ENCODE results near the gene CBR1.
A peak's percentile ranks its signal among the peaks of the same experiment; 100 is the strongest.
"Not testable (repeated sequence)": the region's sequence is repeated elsewhere in the genome, so short reads cannot be mapped to it uniquely, and the experiment has no call there.

The CBR1 gene

DNA sequence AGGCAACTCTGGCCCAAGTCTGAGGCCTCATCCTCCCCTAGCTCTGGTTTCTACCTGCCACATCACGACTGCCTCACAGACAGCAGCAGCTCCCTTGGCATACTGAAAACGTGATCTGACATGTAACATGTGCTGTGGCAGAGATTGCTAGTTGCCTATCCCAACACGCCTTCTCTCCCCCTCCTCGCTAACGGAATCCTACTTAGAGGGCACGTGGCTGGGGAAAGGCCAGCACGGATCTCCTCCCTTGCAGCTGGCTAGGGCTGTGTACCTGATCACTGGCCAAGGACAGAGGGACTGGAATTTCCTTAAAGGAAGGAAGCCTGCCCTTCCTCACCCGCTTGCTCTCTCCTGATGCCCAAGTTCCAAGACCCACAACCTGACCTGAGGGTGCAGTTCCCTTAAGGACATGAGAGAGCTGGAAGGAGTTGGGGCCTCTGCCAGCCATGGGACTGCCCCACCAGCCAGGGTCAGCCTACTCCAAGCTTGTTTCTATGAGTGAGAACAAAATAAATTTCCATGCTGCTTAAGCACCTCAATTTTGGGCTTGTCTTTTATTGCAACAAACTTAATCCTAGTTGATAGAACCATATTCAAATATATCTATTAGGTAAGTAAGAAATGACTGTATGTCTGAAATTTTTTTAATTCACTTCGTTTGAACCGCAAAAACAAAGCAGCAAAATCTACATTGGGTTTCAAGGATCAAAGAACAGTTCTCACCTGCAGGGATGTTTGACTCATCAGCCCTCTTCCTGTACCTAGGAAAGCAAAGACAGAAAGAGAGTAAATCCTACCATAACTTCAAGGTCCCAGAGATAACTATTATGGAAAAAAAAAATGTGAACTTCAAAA, 16.7 kb upstream of the CBR1 start:
- no peak for DNase-seq

DNA sequence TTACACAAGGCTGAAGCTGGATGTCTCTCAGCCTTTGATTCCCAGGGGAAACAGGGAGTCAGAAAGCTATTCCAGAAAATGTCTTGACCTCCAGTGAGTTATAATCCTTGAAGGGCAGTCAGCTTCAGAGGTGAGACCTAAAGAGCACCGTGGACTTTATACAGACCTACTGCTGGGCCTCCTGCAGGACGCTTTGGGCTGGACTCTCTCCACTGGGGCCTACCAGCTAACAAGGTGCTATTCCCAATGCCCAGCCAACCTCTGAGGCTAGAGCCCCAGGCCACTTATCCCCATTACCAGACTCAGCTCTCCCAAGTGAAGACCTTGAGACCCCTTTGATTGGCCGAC, 16.1 kb upstream of the CBR1 start:
- DNase-seq: no peak

DNA sequence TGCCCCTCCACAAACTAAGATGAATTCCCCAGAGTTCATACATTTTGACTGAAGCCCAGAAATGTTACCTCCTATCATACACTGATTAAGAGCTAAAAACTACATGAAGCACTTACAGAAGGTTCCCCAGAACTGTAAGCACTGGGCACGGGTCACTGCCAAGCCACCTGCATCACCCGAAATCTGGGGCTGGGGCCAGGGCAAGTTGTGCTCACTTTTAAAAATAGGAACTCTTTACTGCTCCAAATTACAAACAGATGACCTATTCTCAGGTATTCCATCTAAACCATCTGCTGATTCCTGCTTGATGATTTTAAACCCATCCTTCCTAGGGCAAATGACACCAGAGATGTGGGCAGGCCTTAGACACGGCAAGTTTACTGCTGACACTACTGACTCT, 14.3 kb upstream of the CBR1 start:
- DNase-seq: no peak

DNA sequence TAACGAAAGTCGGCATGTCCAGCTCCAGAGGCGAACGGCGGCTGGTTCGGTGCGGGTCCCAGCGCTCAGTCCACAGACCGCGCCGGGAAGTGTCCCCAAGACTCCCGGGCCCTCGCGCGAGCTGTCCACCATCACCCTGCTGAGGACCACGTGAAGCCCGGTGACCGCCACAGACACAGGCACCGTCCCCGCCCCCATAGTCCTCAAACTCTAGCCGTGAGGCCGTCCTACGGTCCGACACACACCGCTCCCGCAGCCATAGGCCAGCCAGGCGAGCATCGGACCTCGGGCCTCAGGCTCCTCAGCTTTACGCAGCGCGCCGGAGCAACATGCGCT, 10.0 kb upstream of the CBR1 start:
- no peak for DNase-seq

DNA sequence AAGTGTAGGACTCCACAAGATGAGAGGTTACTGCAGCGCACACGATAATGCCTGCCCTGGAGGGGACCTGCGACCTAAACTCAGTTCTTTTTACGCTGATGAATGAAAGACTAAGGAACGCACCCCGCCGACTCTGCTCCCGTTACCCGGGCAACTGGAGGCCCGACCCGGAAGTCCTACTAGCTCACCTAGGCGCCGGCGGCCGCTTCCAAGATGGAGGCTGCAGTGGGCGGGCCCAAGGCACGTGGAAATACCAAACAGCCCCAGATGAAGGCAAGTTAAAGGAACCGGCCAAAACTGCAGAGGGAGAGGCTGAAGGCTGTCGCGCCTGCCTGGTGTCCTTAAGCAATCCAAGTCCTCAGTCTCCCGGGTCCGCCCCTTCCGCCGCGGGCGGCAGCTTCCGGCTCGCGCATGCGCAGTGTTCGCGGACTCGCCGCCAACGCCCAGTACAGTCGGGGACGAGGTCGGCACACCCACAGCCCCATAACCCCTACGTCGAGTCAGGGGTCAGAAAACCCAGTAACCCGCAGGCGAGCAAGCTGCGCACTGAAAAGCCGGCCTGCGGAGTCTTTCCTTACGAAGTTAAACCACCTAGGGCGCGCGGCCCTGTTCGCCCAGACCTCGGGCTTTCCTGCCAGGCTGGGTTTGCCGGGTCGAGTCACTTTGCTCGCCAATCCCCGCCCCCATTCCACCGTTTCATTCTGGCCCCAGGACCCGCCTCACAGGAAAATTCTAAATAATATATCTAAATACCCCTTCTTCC, 9.5 kb upstream of the CBR1 start, which contains the start of gene SETD4:
Gene SETD4 (minus strand): TSS at position 368 of the 763 bp plus-strand sequence. CDS start 1,638 bp downstream, outside the sequence.
- peak; percentile 95 for DNase-seq

DNA sequence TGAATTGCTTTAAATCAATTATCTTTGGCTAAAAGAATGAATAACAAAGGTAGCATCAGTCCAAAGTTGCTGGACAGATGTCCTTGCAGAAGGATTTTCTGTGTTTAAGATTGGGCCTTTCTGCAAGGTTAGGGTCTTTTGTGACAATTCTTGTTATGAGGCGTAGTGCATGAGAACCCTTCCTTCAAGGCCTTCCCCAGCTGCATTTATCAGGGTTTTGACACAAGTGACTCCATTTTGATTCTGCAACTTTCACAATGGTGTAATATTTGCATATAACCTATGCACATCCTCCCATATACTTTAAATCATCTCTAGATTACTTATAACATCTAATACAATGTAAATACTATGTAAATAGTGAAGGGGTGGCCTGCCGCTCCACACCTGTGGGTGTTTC, 8.4 kb upstream of the CBR1 start:
- DNase-seq: no peak

DNA sequence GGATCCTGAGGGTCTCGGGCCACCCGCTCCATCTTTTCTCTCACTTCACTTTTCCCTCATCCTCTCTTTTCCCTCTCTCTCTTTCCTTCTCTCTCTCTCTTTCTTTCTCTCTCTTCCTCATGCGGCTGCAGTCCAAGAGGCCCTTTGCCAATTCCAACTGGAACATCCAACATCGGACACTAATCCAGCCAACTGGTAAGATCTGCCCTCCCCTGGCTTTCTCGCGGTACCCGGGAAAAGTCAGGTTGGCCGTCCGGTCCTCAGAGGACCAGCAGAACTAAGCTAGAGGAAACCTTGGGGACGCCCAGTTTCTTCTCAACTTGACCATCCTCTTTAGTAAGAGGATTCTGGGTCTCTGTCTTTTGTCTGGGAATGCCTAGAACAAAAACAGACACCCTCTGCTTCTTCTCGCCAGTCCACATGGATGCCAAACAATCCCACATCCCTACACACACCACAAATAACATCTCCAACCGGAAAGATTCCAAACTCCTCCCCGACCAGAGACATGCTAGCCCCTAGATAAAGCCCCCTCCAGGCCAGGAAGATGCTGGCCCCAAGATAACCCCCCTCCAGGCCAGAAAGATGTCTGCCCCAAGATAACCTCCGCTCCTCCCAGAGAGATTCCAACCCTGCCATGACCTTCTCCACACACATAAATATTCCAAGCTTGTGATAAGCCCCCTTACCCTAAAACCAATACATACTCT, 6.3 kb upstream of the CBR1 start:
- no peak for DNase-seq

DNA sequence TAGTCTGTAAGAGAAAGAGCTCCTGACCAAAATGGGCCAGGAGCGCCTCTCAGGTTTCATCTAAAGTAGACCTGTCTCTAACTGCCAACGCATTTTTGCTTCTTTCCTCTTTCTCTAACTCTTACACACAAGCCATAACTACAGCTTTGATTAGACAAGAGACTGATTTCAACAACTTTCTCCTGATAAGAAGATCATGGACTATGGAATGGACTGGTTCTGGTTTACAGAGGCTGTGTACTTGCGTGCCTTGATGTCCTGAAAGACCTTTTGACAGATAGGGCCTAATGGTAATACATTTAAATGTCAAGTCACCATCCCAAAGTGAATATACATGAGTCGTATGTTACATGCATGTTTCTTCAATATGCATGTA, 5.8 kb upstream of the CBR1 start:
- DNase-seq: no peak

DNA sequence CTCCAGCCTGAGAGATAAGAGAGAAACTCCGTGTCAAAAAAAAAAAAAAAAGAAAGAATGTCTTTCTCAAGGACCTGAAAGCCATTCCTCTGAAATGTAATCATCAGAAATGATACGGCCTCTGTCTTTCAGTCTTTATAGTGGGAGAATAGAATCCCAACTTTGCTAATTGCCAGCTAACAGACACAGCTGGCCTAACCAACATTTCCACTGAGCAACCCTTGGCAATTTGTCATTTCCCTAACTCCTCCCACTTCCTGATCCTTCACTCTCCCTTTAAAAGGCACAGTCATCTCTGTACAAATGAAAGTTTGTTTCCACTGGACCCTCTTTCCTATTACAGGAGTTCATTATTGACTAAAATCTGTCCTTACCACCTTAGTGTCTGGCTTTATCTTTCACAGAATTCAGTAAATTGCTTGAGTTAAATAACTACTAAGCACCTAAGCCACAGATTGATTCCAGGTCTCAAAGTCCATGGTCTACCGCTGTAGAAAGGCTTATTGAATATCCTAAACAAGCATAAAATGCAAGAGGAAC, 4.3 kb upstream of the CBR1 start:
- peak; percentile 54 for DNase-seq

DNA sequence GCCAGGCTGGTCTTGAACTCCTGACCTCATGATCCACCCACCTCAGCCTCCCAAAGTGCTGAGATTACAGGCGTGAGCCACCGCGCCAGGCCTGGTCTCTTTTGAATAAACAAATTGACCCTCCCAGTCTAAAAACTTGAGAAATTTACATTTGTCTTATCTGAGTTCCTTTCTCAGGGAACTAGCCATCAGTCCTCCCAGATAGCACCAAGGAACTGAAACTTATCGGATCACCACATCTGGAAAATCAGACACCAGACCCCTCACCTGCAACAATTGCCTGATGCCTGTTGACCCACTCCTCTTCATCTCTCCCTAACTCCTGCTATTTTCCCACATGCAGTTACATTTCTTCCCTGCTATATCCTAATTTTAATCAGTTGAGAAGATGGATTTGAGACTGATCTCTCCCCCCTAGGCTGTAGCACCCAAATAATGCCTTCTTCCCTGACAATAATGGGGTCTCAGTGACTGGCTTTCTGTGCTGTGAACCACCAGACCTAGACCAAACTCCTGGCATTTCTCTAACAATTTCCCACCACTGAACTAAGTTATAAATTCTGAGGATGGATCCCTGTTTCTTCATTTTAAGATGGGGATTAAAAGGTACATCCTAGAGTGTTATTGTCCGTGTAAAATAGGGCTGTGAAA, 951 bp upstream of the CBR1 start:
- no peak for DNase-seq

DNA sequence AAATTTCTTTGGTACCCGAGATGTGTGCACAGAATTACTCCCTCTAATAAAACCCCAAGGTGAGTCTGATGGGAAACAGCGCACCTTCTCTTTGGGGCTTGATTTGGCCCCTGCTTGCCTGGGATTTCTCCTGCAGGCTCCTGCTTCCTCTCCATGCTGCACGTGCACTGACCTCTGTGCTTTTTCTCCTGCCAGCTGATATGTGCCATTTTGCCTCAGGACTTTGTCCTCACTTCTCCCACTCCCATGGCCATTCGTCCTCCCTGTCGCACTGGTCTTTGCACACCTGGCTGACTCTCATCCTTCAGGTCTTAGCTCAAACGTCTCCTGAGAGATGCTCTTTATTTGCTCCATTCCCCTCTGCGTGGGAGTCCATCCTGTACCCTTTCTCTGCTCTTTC, 1.2 kb downstream of the CBR1 start:
- DNase-seq: no peak

DNA sequence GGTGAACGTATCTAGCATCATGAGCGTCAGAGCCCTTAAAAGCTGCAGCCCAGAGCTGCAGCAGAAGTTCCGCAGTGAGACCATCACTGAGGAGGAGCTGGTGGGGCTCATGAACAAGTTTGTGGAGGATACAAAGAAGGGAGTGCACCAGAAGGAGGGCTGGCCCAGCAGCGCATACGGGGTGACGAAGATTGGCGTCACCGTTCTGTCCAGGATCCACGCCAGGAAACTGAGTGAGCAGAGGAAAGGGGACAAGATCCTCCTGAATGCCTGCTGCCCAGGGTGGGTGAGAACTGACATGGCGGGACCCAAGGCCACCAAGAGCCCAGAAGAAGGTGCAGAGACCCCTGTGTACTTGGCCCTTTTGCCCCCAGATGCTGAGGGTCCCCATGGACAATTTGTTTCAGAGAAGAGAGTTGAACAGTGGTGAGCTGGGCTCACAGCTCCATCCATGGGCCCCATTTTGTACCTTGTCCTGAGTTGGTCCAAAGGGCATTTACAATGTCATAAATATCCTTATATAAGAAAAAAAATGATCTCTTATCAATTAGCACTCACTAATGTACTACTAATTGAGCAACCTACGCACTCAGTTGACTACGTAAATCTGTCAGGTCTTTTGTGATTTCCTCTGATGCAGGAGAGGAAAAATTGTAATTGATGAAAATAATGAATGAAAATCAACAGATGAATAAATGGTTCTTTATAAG, 2.8 kb downstream of the CBR1 start:
- DNase-seq: no peak

DNA sequence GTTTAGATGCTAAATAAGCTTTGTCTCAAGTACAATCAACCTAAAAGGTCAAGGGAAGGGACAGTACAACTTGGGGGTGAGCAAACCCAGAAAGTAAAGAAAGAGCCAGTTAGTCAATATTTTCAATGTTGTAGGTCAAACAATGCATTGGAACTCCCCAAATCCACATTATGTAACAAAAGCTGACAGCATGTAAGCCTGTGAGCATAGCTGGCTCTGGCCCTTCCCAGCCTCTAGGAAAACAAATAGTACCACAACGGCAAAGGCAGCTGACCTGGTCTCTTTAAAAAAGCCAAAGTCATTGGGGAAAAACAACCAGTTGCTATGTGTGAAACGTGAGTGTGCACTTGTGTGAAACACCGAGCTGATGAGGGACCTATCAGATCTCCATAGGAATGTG, 3.4 kb downstream of the CBR1 start:
- no peak for DNase-seq

DNA sequence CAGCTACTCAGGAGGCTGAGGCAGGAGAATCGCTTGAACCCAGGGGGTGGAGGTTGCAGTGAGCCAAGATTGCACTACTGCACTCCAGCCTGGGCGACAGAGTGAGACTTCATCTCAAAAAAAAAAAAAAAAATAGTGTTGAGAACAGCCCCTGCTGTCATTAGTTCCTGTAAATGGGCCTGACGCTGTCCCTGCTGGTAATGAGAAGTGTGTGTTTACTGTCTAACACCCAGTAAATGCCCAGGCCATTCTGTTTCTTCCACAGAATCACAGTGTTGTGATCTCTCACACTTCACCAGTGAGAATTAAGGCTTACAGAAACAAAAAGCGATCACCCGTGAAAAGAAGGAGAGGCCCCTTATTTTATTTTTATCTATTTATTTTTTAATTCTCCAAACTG, 4.1 kb downstream of the CBR1 start:
- DNase-seq: not testable (repeated sequence)

DNA sequence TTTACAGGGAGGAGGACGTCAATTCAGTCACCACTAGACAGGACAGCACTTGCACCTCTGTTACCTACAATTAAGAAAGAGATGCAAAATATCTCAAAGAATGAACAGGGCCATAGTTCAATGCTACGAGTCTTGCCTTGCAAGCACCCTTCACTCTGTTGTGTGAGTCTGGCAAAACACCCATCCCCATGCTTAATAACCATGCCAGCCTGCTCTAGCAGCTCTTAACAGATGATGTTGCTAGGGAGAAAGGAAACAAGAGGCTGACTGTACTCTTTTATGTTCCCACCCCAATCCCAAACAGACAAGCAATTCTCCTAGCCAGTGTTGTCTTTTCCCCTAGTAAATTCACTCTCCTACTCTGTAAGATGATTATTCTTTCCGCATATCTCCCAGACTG, 5.3 kb downstream of the CBR1 start:
- no peak for DNase-seq

DNA sequence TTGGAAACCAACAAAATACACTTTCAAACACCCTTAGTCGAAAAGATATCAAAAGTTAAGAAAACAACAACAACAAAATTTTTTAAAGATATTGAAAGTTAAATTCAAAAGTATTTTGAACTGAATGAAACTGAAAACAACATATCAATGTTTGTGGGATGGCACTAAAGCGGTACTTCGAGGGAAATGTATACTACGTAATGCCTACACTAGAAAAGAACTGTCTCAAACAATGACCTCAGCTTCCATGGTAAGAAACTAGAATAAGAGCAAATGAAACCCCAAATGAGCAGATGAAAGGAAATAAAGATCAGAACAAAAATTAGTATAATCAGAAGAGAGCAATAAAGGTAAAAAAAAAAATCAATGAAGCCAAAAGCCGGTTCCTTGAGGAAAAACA, 6.1 kb downstream of the CBR1 start:
- no peak for DNase-seq

DNA sequence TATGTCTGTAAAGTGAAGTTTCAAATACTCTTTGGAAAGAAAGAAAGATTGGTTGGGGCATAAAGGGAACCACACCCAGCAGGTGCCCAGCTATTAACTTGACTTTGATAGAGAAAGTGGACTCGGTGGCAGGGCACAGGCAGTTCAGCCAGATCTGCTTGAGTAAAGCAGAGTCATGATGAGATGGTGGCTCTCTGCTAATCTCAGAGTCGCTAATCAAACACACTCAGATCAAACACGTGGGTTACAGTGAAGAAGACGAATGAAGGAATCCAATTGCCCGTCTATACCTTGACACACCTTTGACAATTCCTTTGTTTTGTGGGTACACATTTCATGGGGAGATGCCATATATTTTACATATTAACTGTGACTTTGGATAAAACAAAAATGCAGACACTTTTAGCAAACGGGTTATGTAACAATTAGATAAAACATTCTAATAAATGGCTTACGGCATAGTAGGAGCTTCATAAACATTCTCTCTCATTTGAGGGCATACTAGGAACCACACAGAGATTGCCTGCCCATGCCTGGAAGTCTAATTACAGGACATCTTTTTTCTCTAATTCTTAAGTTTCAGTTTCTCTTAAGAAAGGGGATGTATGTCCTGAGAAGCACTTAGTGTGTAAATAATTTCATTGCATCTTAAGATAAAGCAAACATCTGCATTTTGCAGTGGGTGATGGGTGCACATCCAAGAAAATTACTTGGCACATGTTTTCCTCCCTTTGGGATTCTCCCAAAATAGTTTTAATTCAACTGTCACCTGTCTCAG, 7.2 kb downstream of the CBR1 start:
- no peak for DNase-seq

DNA sequence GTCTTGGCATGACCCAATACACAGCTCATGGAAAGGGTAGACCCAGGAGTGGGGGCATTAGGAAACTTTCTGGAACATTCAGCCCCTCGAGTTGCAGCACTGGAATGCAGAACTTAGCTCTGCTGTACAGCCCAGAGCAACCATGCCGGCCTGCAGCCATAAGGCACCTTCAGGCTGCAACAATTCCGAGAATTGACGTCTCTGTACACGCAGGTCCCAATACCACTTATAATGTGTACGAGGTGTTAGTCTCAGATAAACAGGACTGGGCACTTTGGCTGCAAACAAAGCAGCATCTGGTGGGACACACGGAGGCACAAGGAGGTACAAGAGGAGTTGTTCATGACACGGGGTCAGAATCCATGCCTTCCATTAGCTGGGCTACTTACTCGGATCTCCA, 7.9 kb downstream of the CBR1 start:
- DNase-seq: no peak

DNA sequence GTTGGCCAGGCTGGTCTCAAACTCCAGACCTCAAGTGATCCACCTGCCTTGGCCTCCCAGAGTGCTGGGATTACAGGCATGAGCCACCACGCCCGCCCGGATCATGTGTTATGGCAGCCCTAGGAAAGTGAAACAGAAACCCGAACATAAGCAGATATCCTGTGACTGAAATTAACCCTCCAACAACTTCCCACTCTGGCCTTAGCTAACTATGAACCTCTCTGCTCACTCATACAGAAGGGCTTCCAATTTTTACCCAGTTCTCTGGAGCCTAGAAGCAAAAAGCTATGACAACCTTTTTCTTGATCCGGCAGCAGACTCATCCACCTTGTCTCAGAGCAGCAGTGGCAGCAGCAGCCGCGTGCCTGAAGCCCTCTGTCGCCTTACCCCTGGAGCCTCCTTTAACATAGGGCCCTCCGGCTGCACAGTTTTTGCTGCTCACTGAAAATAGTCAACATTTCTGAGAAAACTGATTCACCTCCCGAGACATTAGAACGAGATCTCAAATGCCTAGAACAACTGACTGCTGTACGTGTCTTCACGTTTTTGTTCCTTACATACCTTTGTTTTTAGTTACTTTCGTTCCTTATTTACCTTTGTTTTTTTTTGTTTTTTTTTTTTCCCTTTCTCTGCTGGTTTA, 9.3 kb downstream of the CBR1 start:
- no peak for DNase-seq

DNA sequence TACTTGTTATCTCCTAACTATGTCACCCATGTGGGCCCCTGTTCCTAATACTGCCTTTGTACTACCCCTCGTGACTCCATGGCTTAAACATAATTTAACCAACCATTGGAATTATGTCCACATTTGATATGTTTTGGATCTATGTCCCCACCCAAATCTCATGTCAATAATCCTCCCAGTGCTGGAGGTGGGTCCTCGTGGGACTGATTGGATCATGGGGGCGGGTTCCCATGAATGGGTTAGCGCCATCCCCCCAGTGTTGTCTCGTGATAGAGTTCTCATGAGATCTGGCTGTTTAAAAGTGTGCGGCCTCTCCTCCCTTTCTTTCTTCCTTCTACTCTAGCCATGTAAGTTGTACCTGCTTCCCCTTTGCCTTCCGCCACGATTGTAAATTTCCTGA, 9.8 kb downstream of the CBR1 start:
- no peak for DNase-seq

DNA sequence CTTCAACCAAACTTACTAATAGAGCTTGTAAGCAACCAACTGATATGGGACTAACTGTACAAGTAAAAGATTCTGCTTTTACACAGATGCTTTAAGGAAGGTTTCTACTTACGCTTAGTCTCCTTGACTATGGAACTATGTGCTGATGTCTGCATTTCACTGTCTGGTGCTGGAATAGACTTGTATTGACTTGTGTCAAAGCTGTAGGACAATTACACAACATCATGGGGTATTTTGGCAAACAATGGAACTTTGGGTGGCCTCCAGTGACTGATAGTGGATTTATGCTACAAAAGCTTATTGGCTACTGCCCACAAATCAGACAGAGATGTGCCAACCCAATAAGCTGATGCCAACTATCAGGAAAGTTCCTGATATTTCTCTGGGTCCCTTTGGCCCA, 10.6 kb downstream of the CBR1 start:
- no peak for DNase-seq
